Keratinocyte (primary cell): Measurements from ENCODE around the gene PYDC2. TPM values are rescaled to one million over a fixed set of nuclear protein-coding genes. Genes with fewer than 3 reads are reported as not detected.

Source experiments
- DNase-seq: peaks from one replicate; pipeline ENCODE4 v3.0.0-alpha.2; 2011; ENCODE audit warnings: low read depth, missing footprints, low spot score
- FAIRE-seq: peaks from 2 replicates; lab custom pipeline; 2011; peaks lifted over from hg19 to GRCh38; lab: Jason Lieb, UNC
- H2AFZ ChIP-seq: 2 replicates; pipeline ENCODE4 v1.6.0; 2012; ENCODE audit warnings: low read length, control low read depth, inconsistent platforms; ENCODE audit not compliant: control insufficient read depth
- H3K27ac ChIP-seq: 2 replicates; pipeline ENCODE4 v1.5.1; 2011; ENCODE audit warnings: low read length; ENCODE audit not compliant: control insufficient read depth, insufficient read depth
- H3K27me3 ChIP-seq: 3 replicates; pipeline ENCODE4 v1.6.0; 2011; ENCODE audit warnings: low read length; ENCODE audit not compliant: control insufficient read depth, insufficient read depth; ENCODE audit errors: extremely low read depth
- H3K36me3 ChIP-seq, 2 experiments: 2 replicates in 1 of 2; 3 replicates in 1 of 2; pipeline ENCODE4 v1.5.1; 2011; ENCODE audit warnings: low read length in 2 of 2, mild to moderate bottlenecking in 1 of 2; ENCODE audit not compliant: control insufficient read depth in 2 of 2, insufficient read depth in 2 of 2; ENCODE audit errors: extremely low read depth in 1 of 2
- H3K4me1 ChIP-seq: 3 replicates; pipeline ENCODE4 v1.5.1; 2011; ENCODE audit warnings: low read length; ENCODE audit not compliant: control insufficient read depth, insufficient read depth; ENCODE audit errors: extremely low read depth
- H3K4me2 ChIP-seq: 3 replicates; pipeline ENCODE4 v1.6.0; 2011; ENCODE audit warnings: low read depth, low read length; ENCODE audit not compliant: control insufficient read depth, insufficient read depth; ENCODE audit errors: extremely low read depth
- H3K4me3 ChIP-seq, 3 experiments: fragments of 200-600 bp in 1 of 3; sonication (generic) in 1 of 3; 2 replicates in 2 of 3; 3 replicates in 1 of 3; pipeline ENCODE4 v1.5.1; 2011 to 2016; ENCODE audit warnings: low read length in 3 of 3, mild to moderate bottlenecking in 3 of 3, control low read depth in 2 of 3, inconsistent platforms in 1 of 3, low read depth in 1 of 3, mixed read lengths in 1 of 3, mixed run types in 1 of 3, moderate library complexity in 1 of 3; ENCODE audit not compliant: control insufficient read depth in 2 of 3, insufficient read depth in 2 of 3; ENCODE audit errors: extremely low read depth in 1 of 3
- H3K79me2 ChIP-seq: 2 replicates; pipeline ENCODE4 v1.6.0; 2012; ENCODE audit warnings: low read length; ENCODE audit not compliant: control insufficient read depth, insufficient read depth
- H3K9ac ChIP-seq: 3 replicates; pipeline ENCODE4 v1.6.0; 2011; ENCODE audit warnings: low read length; ENCODE audit not compliant: control insufficient read depth, insufficient read depth; ENCODE audit errors: extremely low read depth
- H3K9me1 ChIP-seq: 3 replicates; pipeline ENCODE4 v1.6.0; 2011; ENCODE audit warnings: low read length; ENCODE audit not compliant: control insufficient read depth, insufficient read depth; ENCODE audit errors: extremely low read depth
- H3K9me3 ChIP-seq: 2 replicates; pipeline ENCODE4 v1.5.1; 2012; ENCODE audit warnings: low read depth, low read length; ENCODE audit not compliant: control insufficient read depth
- H4K20me1 ChIP-seq: 3 replicates; pipeline ENCODE4 v1.6.0; 2011; ENCODE audit warnings: low read length; ENCODE audit not compliant: control insufficient read depth, insufficient read depth; ENCODE audit errors: extremely low read depth
- EZH2 ChIP-seq: IDR thresholded peaks from one replicate; pipeline ENCODE4 v1.6.1; 2012; ENCODE audit warnings: inconsistent platforms, mild to moderate bottlenecking, low read length, moderate library complexity
- dilution Hi-C: fragments of 300-500 bp; cut with MboI; formaldehyde crosslinking; loops from one replicate; pipeline ENCODE4 v1.7.0; 2020; ENCODE audit warnings: low sequenced_read_pairs; ENCODE audit not compliant: extremely low pct_ligation_motif_present
- polyA plus RNA-seq, 5 experiments: library from polyadenylated mRNA; depleted of rRNA in 3 of 5; stranded (reverse) in 3 of 5; stranded (forward) in 1 of 5; unstranded in 1 of 5; fragments of >200 nt; gene quantifications; 1 replicate in 1 of 5; 2 replicates in 3 of 5; 3 replicates in 1 of 5; pipeline versions ENCODE4 v1.2.1 to v1.2.3, GENCODE V29; 2011 to 2012; ENCODE audit warnings: missing spikeins in 2 of 5, low read depth in 1 of 5, low replicate concordance in 1 of 5
- TF ChIP-seq, protein P1 (sequence below), 3 experiments: IDR thresholded peaks in 1 of 3; conservative IDR thresholded peaks in 1 of 3; optimal IDR thresholded peaks in 1 of 3; 2 replicates in 2 of 3; 3 replicates in 1 of 3; pipeline versions ENCODE3 to v1.5.1; 2011; ENCODE audit warnings: low read length in 3 of 3, mild to moderate bottlenecking in 3 of 3, moderate library complexity in 2 of 3, control low read depth in 1 of 3, inconsistent platforms in 1 of 3; ENCODE audit not compliant: insufficient read depth in 2 of 3; ENCODE audit errors: extremely low read depth in 1 of 3

Gene PYDC2
- polyA plus RNA-seq, 1 donor (not counting 4 experiments of a cell fraction or from before 2014, with no cell fraction given), result not detected

DNA sequence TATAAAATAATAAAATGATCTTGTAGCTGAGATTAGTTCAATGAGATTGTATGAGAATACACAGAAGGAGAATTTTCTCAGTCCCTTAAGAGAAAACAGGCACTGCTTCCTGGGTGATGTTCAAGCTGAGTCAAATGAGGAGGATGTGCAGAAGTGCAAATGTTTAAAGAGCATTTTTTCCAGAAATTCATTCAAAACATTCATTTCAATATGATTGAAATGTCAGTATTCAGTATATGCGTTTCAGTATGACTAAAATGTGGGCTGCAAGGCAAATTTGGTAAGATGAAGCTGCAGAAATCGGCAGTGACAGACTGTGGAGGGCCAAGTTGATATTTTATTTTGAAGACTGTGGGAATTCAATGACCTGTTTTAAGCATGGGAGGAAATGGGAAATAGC lies 19.3 kb upstream of the PYDC2 start:
- Histone ChIP-seq H3K27ac (no peak overlapping the region), H3K9me3 (no peaks in the 10 kb centered on the region), H3K27me3 (no peaks in the 10 kb centered on the region), H4K20me1 (no peaks in the 10 kb centered on the region), H3K9me1 (no peaks in the 10 kb centered on the region), H3K36me3 (no peaks in the 10 kb centered on the region), H3K79me2 (no peaks in the 10 kb centered on the region), H3K4me1 (no peaks in the 10 kb centered on the region), H3K9ac (no peak overlapping the region), H3K4me3 (no peak overlapping the region), H3K4me2 (no peak overlapping the region), H2AFZ (no peak overlapping the region)
- no peak for DNase-seq
- TF ChIP-seq, protein P1, sequence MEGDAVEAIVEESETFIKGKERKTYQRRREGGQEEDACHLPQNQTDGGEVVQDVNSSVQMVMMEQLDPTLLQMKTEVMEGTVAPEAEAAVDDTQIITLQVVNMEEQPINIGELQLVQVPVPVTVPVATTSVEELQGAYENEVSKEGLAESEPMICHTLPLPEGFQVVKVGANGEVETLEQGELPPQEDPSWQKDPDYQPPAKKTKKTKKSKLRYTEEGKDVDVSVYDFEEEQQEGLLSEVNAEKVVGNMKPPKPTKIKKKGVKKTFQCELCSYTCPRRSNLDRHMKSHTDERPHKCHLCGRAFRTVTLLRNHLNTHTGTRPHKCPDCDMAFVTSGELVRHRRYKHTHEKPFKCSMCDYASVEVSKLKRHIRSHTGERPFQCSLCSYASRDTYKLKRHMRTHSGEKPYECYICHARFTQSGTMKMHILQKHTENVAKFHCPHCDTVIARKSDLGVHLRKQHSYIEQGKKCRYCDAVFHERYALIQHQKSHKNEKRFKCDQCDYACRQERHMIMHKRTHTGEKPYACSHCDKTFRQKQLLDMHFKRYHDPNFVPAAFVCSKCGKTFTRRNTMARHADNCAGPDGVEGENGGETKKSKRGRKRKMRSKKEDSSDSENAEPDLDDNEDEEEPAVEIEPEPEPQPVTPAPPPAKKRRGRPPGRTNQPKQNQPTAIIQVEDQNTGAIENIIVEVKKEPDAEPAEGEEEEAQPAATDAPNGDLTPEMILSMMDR (optimal IDR thresholded peaks at IDR 0.05 in 1 of 3, IDR thresholded peaks at IDR 0.05 in 1 of 3, conservative IDR thresholded peaks at IDR 0.05 in 1 of 3; ENCODE audit: extremely low read depth in 1 of 3, insufficient read depth in 2 of 3, low read length in 3 of 3), result no peak
- no peak for TF ChIP-seq EZH2
- dilution Hi-C loops, result no loop called here
- FAIRE-seq, result no peak

DNA sequence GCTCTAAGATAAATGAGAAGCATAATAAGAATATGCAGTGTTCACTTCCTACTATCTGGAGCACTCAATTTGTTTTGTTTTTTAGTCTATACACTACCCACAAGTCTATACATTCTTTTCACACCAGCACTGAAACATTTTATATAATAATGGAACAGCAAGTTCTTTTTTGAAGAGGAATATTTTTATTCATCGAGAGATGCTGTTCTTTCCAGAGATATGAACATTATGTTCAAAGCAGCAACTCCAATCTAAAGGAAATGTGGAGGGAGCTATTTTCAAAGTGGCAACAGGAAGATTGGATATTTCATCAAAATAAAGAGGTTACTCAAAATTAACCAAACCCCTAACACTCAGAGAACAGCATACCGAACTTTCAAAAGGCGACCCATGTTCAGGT lies 16.4 kb upstream of the PYDC2 start:
- Histone ChIP-seq H3K4me1 (no peaks in the 10 kb centered on the region), H3K9me3 (no peaks in the 10 kb centered on the region), H3K9ac (no peak overlapping the region), H3K4me2 (no peak overlapping the region), H4K20me1 (no peaks in the 10 kb centered on the region), H3K79me2 (no peaks in the 10 kb centered on the region), H3K9me1 (no peaks in the 10 kb centered on the region), H3K27me3 (no peaks in the 10 kb centered on the region), H3K27ac (no peak overlapping the region), H3K36me3 (no peaks in the 10 kb centered on the region), H2AFZ (no peak overlapping the region), H3K4me3 (no peak overlapping the region)
- FAIRE-seq (no peak), DNase-seq (no peak)
- TF ChIP-seq, protein P1 (optimal IDR thresholded peaks at IDR 0.05 in 1 of 3, IDR thresholded peaks at IDR 0.05 in 1 of 3, conservative IDR thresholded peaks at IDR 0.05 in 1 of 3; ENCODE audit: extremely low read depth in 1 of 3, insufficient read depth in 2 of 3, low read length in 3 of 3), result no peak
- no peak for TF ChIP-seq EZH2
- dilution Hi-C loops, result no loop called here
